ENCODE results near the gene A3GALT2. TPM values are rescaled to one million over a fixed set of nuclear protein-coding genes. Genes with fewer than 3 reads are reported as not detected.

The A3GALT2 gene
- total RNA-seq, 1 donor from 2014 or later, result not detected

GRCh38 chr1:33272509-33272908 is 48.4 kb downstream of the A3GALT2 start:
- DNase-seq (ENCODE audit: low spot score), result no peak

- no peak for DNase-seq (ENCODE audit: low spot score)
Observed at GRCh38 chr1:33271666-33272505, 49.0 kb downstream of the A3GALT2 start.

- DNase-seq (ENCODE audit: low spot score), result no peak
Observed at GRCh38 chr1:33270808-33271465, 50.0 kb downstream of the A3GALT2 start.

GRCh38 chr1:33270379-33270778 is 50.5 kb downstream of the A3GALT2 start:
- no peak for DNase-seq (ENCODE audit: low spot score)

GRCh38 chr1:33269621-33270020 is 51.3 kb downstream of the A3GALT2 start:
- no peak for DNase-seq (ENCODE audit: low spot score)

GRCh38 chr1:33268927-33269610 is 51.8 kb downstream of the A3GALT2 start:
- DNase-seq (ENCODE audit: low spot score), result no peak

GRCh38 chr1:33268457-33268856 is 52.4 kb downstream of the A3GALT2 start:
- no peak for DNase-seq (ENCODE audit: low spot score)

GRCh38 chr1:33267468-33268205 is 53.3 kb downstream of the A3GALT2 start:
- no peak for DNase-seq (ENCODE audit: low spot score)

GRCh38 chr1:33266766-33267165 is 54.1 kb downstream of the A3GALT2 start:
- DNase-seq (ENCODE audit: low spot score), result no peak

GRCh38 chr1:33265780-33266605 is 54.9 kb downstream of the A3GALT2 start:
- DNase-seq (ENCODE audit: low spot score), result no peak

- no peak for DNase-seq (ENCODE audit: low spot score)
Observed at GRCh38 chr1:33263890-33264504, 56.9 kb downstream of the A3GALT2 start.

GRCh38 chr1:33261344-33261743 is 59.6 kb downstream of the A3GALT2 start:
- no peak for DNase-seq (ENCODE audit: low spot score)

GRCh38 chr1:33260439-33260838 is 60.5 kb downstream of the A3GALT2 start:
- DNase-seq (ENCODE audit: low spot score), result no peak

- no peak for DNase-seq (ENCODE audit: low spot score)
Observed at GRCh38 chr1:33259879-33260278, 61.0 kb downstream of the A3GALT2 start.

- peak; percentile 39 for DNase-seq (ENCODE audit: low spot score)
Observed at GRCh38 chr1:33258788-33259274, 62.1 kb downstream of the A3GALT2 start.

GRCh38 chr1:33257772-33258712 is 62.9 kb downstream of the A3GALT2 start:
- DNase-seq (ENCODE audit: low spot score), result peak; percentile 65

- no peak for DNase-seq (ENCODE audit: low spot score)
Observed at GRCh38 chr1:33257207-33257771, 63.6 kb downstream of the A3GALT2 start.
